Measurements from ENCODE around the gene SV2C. TPM values are rescaled to one million over a fixed set of nuclear protein-coding genes. Genes with fewer than 3 reads are reported as not detected.
A peak's percentile ranks its signal among the peaks of the same experiment; 100 is the strongest.
"Not testable (repeated sequence)": the region's sequence is repeated elsewhere in the genome, so short reads cannot be mapped to it uniquely, and the experiment has no call there.

The SV2C gene
- total RNA-seq, result 0.05 TPM in 1 of 2 replicates, not detected in the other
- long read RNA-seq, result 0 reads

GRCh38 chr5:76082772-76083554 lies at the start of gene SV2C:
Gene SV2C, plus strand, starts transcription at chr5:76083383. Its CDS starts 48,368 bp downstream, at chr5:76131751.
- H3K27ac Mint-ChIP-seq (ENCODE audit: unreplicated experiment), result no peak within 1 kb of the TSS

GRCh38 chr5:76037736-76038151 lies 45.4 kb upstream of the SV2C start:
- H3K27me3 Mint-ChIP-seq (ENCODE audit: unreplicated experiment); H3K36me3 Mint-ChIP-seq (ENCODE audit: unreplicated experiment); H3K4me3 Mint-ChIP-seq (ENCODE audit: unreplicated experiment); H3K9me3 Mint-ChIP-seq (ENCODE audit: unreplicated experiment); H3K4me1 Mint-ChIP-seq (ENCODE audit: unreplicated experiment); DNase-seq (ENCODE audit: extremely low spot score, unreplicated experiment); H3K27ac Mint-ChIP-seq (ENCODE audit: unreplicated experiment): not testable (repeated sequence)

More at GRCh38 chr5:76082772-76083554, at the start of gene SV2C:
- Mint-ChIP-seq H3K4me3 (ENCODE audit: unreplicated experiment) (peak within 1 kb of the TSS; percentile 63), H3K36me3 (ENCODE audit: unreplicated experiment) (no peaks in the 10 kb centered on the region), H3K9me3 (ENCODE audit: unreplicated experiment) (no peaks in the 10 kb centered on the region), H3K27me3 (ENCODE audit: unreplicated experiment) (peaks cover 81% of the 10 kb centered on the region), H3K4me1 (ENCODE audit: unreplicated experiment) (peaks cover 27% of the 10 kb centered on the region)
- no peak for DNase-seq (ENCODE audit: extremely low spot score, unreplicated experiment)
- no peak for TF ChIP-seq CTCF (IDR thresholded peaks at IDR 0.05)

GRCh38 chr5:76038212-76038611 lies 45.0 kb upstream of the SV2C start:
- Mint-ChIP-seq H3K27ac (ENCODE audit: unreplicated experiment) (no peak overlapping the region), H3K4me3 (ENCODE audit: unreplicated experiment) (no peak overlapping the region), H3K27me3 (ENCODE audit: unreplicated experiment) (peaks cover 5% of the 10 kb centered on the region), H3K9me3 (ENCODE audit: unreplicated experiment) (no peaks in the 10 kb centered on the region), H3K36me3 (ENCODE audit: unreplicated experiment) (no peaks in the 10 kb centered on the region), H3K4me1 (ENCODE audit: unreplicated experiment) (no peaks in the 10 kb centered on the region)
- TF ChIP-seq CTCF (IDR thresholded peaks at IDR 0.05), result no peak
- DNase-seq (ENCODE audit: extremely low spot score, unreplicated experiment), result no peak

- TF ChIP-seq CTCF (IDR thresholded peaks at IDR 0.05), result no peak
- H3K27me3 Mint-ChIP-seq (ENCODE audit: unreplicated experiment), result peaks cover 5% of the 10 kb centered on the region
- no peak overlapping the region for H3K4me3 Mint-ChIP-seq (ENCODE audit: unreplicated experiment)
- H3K4me1 Mint-ChIP-seq (ENCODE audit: unreplicated experiment), result no peaks in the 10 kb centered on the region
- no peaks in the 10 kb centered on the region for H3K36me3 Mint-ChIP-seq (ENCODE audit: unreplicated experiment)
- no peak overlapping the region for H3K27ac Mint-ChIP-seq (ENCODE audit: unreplicated experiment)
- no peak for DNase-seq (ENCODE audit: extremely low spot score, unreplicated experiment)
- peaks cover 4% of the 10 kb centered on the region for H3K9me3 Mint-ChIP-seq (ENCODE audit: unreplicated experiment)
Observed at GRCh38 chr5:76040806-76041205, 42.4 kb upstream of the SV2C start.

GRCh38 chr5:76041863-76042262 lies 41.3 kb upstream of the SV2C start:
- Mint-ChIP-seq H3K9me3 (ENCODE audit: unreplicated experiment) (peaks cover 4% of the 10 kb centered on the region), H3K27me3 (ENCODE audit: unreplicated experiment) (peaks cover 7% of the 10 kb centered on the region), H3K36me3 (ENCODE audit: unreplicated experiment) (no peaks in the 10 kb centered on the region), H3K4me3 (ENCODE audit: unreplicated experiment) (no peak overlapping the region), H3K4me1 (ENCODE audit: unreplicated experiment) (no peaks in the 10 kb centered on the region), H3K27ac (ENCODE audit: unreplicated experiment) (no peak overlapping the region)
- no peak for TF ChIP-seq CTCF (IDR thresholded peaks at IDR 0.05)
- no peak for DNase-seq (ENCODE audit: extremely low spot score, unreplicated experiment)
